GM19035 (cell line): ENCODE results near the gene TPCN1.

Source experiments
- ATAC-seq: cut with Tn5 transposase; IDR thresholded peaks from one replicate; pipeline ENCODE4 v1.9.1; 2021; ENCODE audit not compliant: unreplicated experiment

TPCN1 gene

DNA sequence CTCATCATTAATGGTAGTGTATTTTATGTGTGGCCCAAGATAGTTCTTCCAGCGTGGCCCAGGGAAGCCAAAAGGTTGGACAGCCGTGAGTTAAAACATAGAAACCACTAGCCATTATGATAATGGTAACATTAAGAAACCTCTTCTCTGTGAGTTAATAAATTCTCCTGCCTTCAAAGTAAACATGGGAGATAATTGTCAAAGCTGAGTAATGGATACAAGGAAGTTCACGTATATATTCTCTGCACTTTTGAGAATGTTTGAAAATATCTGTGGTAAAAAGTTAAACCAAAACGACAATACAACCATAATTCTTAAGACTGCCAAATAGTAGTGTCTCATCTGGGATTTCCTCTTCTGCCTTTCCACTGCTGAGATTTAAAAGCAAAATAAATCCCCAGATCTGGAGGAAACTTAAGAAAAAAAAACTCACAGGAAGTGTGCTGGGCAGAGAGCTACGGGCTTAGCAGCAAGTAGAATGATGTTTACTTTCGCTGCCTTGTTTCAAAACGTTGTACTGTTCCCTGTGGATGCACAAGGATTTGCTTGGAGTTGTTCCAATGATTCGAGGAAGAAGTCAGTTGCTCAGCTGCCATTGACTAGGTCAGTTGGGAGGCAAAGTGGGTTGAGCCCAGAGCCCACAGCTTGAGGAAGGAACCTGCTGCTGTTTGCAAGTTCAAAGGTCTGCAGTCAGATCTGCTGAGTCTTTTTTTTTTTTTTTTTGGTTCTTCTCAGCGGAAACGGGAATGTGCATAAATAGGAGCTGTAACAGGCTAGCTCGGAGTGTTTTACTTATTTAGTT lies 1.7 kb downstream of the TPCN1 start:
- no peak for ATAC-seq

DNA sequence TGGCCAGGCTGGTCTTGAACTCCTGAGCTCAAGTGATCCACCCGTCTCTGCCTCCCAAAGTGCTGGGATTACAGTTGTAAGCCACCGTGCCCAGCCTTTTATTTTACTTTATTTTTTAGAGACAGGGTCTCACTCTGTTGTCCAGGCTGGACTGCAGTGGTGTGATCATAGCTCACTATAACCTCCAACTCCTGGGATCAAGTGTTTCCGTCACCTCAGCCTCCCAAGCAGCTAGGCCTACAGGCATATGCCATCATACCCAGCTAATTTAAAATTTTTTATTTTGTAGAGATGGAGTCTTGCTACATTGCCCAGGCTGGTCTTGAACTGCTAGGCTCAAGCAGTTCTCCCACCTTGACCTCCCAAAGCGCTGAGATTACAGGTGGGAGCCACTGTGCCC lies 3.7 kb downstream of the TPCN1 start:
- no peak for ATAC-seq

DNA sequence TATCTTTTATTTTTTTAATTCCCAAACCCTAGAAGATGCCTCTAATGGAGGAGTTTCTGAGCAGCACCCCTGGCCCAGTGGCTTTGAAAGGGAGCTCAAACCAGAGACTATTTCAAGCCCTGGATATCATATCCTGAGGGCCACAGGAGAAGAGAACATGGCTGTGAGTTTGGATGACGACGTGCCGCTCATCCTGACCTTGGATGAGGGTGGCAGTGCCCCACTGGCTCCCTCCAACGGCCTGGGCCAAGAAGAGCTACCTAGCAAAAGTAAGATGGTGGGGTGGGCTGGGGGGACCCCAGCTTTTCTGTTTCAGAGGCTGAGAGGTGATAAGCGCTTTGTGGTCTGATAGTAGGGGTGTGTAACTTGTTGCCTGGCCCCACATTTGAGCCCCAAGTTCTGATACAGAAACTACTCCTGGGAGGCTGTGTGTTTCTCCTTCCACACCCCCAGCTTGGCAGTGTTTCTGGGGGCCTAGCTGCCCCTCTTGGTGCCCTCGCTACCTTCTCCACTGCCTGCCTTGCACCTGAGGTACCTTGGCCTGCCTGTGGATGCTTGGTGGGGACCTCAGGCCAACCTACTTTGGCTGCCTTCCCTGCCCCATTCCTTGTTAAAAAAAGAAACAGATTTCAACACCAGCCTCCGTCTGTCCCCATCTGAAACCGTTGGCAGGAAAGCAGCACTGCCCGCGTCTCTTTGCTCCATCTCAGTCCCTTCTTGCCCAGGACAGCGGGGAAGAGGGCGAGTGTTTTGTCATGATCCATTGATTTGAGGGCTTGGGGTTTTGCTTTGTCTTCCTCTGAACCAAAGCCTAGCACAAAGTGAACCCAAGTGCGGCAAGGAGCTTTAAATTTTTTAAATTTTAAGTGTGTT lies 5.7 kb downstream of the TPCN1 start:
- ATAC-seq = no peak

DNA sequence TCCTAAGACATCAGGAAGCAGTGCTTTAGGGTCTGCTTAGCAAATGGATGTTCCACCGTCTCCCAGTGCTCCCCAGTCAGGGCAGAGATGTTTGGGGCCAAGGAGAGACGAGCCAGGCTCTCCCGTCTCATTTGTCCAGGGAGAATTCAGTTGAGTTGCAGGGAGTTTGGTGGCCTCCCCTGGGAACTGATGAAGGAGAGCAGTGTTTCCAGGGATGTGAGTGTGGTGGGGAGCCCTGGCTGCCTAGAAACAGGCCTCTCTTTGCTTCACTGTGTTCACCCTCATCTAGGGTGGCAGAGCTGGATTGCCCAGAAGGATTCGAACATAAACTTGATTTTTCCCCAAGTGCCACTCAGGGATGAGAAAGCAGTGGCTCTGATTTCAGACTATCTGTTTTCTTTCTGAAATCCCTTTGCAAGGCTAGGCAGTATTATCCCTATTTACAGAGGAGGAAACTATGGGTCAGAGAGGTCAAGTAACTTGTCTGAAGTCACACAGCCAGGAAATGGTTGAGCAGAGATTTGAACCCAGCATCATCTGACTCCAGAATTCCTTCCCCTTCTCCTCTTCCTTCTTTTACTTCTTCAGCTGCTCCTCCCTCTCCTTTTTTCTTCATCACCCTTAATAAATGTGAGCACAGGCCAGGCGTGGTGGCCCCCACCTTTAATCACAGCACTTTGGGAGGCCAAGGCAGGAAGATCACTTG lies 6.6 kb downstream of the TPCN1 start:
- ATAC-seq = no peak

DNA sequence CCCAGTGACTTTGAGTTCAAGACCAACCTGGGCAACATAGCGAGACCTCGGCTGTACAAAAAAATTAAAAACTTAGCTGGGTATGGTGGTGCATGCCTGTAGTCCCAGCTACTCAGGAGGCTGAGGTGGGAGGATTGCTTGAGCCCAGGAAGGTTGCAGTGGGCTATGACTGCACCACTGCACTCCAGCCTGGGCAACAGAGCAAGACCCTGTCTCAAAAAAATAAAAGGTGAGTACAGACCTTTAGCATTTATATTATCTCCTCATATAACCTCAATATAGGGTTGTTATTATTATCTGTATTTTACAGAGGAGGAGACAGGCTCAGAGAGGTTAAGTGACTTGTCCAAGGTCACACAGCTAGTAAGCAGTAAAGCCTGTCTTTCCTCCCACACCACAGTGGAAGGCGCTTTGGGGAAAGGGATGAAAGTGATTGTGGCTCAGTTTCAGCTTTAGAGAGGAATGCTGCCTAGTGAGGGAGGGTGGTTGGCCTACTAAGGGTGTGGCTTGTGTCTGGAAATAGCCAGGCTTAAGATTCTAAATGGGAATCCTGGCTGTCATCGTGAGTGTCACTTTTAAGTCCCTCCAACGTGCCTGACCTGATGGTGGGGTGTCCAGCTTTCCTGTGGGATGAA lies 7.2 kb downstream of the TPCN1 start:
- ATAC-seq = no peak

DNA sequence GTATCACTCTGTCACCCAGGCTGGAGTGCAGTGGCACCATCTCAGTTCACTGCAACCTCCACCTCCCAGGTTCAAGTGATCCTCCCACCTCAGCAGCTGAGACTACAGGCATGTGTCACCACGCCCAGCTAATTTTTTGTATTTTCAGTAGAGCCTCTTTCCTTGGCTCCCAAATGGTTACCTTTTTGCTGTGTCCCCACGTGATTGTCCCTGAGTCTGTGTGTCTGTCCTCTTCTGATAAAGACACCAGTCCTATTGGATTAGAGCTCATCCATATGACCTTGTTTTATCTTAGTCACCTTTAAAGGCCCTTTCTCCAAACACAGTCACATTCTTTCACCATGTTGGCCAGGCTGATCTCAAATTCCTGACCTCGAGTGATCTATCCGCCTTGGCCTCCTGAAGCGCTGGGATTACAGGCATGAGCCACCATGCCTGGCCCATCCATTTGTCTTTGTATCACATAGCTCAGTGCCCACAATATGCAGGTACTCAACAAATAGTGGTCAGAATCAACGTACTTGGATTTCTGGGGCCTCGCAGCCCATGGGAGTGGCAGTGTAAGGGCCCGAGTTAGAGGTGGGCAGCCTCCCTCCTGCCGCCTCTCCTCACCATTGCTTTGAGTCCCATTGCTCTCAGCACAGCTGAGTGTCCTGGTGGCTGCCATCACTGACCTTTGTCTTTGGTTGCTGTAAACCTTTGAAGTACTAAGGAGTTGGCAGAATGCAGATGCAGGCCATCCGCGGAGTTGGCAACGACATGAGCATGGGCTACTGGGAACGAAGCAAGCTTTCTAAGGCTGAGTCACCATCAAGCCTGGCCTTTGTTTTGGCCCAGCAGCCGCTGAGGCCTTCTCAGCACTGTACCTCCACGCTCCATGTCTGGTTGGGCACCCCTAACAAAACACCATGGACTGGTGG lies 9.3 kb downstream of the TPCN1 start:
- no peak for ATAC-seq

DNA sequence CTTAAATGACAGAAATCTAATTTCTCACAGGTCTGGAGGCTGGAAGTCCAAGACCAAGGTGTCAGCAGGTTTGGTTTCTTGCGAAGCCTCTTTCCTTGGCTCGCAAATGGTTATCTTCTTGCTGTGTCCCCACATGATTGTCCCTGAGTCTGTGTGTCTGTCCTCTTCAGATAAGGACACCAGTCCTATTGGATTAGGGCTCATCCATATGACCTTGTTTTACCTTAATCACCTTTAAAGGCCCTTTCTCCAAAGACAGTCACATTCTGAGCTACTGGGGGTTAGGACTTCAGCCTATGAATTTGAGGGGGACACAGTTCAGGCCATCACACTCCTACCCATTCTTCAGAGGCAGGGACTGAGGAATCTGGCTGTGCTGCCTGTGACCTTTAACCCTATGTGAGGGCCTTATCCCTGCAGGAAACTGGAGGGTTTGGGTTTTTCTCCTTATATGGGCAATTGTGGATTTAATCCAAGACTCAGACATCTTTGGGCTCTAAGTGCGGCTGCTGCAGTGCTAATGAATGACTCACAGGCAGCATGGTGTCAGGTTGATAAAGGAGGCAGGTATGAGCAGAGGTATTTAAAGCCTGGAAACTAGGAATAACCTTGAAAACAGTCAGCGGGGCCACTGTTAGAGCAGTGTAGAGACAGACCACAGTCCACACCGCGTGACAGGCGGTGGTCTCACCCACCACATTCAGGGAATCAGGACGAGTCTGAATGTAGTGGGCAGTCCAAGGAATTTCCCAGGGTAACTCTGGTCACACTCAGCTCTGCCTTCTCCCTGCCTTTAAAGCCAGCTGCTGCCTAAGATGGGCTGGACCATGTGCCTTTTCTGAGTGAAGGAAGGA lies 10.2 kb downstream of the TPCN1 start:
- no peak for ATAC-seq

DNA sequence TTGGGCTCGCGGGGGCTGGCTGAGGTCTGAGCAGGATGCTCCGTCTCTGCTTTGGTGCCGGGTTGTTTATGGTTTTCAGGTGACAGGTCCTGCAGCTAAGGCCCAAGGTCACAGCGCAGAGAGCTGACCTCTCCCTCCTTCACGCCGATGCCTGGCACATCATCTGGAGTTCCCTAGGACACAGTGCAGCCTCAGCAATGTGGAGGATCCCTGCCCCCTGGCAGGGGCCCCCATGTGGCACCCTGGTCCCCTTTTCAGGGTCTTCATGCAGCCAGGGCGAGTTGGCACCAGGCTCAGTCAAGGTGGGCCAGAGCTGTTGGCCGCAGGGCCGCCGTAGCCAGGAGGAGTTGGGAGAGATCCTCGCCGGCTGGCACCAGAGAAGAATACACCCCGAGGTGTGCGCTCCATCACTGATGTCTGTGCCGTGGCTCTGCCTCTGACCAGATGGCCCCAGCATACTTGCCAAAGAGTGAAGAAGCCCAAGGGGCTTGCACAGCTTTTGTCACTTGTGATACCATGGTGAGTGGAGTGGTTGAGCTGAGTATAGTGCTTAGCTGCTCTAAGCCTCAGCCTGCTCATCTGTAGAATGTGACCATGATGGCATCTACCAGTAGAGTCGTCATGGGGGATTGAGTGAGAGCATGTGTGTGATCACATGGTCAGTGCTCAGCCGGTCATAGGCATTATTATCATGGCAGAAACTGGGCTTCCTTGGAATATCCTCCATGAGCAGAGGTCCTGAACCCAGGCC lies 11.0 kb downstream of the TPCN1 start:
- ATAC-seq = no peak

DNA sequence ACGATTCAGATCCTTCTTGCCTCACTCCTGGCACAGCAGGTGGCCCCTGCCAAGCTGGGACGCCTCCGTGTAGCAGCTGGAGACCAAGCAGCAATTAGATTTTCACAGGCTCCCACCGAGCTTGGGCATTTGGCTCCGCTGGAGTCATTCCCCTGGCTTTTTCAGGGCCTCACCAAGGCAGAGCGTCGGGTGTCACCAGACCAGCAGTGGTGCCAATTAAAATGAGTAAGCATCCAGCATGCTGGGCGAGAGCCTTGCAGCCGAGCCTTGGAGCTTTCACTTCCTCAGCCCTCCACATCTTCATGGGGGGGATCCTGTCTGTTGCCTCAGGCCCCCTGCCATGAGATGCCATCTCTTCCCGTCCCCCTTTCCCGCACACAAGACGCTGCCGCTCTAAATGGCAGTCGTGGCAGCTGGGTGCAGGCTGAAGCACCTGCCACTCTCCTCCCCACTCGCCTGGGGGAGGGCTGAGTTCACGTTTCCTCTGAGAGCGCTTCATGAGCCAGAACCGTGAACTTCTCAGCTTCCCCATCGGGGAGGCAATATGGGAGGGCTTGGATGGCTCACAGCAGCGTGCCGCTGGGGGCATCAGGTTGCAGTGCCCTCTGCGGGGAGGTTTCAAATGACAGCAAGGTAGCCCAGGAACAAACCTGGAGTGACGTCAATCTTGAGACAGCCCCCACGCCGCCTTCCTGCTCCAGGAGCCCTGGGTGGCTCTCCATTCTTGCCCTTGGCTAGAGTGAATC lies 11.7 kb downstream of the TPCN1 start:
- ATAC-seq = peak; percentile 53

DNA sequence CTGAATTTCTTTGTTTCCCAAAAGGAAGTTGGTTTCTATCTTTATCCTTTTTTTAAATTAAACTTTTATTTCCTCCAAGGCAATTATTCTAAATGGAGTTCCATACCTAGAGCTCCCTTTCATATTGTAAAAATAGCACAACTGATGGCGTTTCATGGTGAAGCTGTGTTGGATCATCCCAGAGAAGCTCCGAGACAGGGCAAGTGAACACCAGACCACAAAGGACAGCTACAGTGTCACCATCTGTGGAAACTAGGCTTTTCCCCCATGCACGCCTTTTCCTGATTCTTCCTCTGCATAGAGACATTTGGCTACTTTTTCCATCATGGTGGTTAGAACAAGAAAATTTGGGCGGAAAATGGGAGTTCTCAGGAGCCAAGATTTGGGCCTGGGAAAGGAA lies 12.7 kb downstream of the TPCN1 start:
- no peak for ATAC-seq

DNA sequence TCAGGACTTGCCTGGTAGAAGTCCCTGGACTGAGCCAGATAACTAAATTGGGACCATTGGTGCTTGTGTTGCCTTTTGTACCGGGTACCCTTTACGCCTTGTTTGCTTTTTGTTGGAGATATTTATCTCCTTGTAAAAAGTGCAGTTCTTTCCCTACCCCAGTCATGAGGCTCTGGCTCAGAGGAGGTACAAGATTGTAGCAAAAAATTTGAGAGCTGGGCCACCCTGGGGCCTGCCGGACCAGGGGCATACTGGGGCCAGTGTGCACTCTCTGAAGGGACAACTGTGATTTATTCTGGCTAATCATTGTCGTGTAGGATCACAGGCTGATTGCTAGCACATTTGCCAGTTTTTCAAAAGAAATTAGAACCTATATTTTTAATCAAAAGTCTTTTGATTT lies 13.2 kb downstream of the TPCN1 start:
- ATAC-seq = no peak

DNA sequence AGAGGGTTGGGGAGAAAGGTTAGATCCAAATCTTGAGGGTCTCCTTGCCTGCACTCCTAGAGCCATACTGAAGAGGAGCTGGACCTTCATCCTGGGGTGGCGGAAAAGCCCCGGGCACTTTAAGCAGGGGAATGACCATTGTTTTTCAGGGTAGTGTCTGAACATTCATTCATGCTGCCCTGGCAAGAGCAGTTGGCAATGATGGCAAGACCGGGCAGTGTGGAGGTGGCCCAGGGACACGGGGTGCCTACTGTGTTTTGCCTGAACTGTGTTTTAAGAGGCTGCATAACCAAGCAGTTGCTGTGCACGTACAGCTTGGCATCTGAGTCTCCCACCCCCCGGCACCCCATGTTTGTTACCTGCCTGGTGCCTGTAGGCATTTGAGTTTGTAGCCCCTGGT lies 14.7 kb downstream of the TPCN1 start:
- no peak for ATAC-seq

DNA sequence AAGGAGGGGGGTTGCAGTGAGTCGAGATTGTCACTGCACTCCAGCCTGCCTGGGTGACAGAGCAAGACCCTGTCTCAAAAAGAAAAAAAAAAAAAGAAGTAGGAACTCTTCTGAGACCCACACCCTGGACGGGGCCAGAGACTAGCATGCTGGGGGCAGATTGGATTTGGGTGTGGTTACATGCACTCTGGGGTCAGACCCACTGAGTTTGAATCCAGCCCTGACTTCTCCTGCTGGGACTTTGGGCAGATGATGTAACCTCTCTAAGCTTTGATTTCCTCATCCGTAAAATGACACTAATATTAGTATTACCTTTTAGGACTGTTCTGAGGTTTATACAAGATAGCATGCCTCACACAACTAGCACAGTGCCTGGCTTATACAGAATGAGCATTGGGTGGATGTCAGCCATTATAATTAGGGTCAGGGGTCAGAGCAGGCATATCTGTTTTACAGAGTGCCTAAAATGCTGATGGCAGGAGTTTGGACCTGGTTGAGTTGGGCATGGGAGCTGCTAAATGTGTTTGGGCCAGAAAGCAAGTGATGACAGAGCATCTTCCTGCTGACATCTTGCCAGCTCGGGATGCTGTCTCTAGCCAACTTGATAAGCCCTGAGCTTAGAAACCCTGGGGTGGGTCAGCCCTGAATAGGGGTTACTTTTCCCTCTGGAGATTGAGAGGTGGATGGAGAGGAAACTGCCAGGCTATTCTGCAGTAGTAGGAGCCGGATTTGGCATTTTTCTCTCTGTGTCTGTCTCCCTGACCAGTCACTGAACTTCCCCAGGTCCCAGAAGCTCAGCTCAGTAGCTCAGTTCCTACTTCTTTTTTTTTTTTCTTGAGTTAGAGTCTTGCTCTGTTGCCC lies 15.5 kb downstream of the TPCN1 start:
- no peak for ATAC-seq

DNA sequence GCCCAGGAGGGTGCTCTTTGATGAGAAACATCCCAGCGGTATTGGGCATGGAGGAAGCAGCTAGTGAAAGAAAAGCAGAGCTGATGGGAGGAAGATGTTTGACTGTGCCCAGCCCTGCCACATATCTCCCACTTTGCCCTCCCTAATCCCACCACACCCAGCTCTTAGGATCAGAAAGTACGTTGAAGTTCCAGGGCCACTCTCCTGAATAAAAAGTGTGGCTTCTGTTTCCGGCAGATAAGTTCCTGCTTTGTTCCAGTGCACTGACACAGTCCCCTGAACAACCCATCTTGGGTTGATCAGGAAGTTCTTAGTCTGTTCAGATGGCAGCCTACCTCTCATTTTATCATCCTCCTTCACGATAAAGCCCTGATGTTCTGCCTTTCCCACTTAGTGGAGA lies 16.5 kb downstream of the TPCN1 start:
- ATAC-seq = no peak

DNA sequence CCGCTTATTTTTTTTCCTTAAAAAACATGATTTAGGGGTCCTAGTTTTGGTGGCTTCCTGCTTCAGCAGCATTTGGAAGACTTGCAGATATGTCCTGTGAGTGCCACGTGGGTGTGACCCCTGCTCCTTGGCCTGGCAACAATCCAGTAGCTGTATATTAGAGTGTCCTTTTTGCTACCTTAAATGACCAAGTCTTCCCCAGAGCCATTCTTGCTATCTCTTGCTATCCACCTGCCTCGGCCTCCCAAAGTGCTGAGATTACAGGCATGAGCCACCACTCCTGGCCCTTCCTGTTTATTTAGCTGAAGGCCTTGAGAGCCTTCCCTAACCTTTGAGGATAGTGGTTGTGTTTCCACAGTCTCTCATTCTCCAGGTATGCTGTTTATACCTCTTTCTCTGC lies 17.0 kb downstream of the TPCN1 start:
- no peak for ATAC-seq

DNA sequence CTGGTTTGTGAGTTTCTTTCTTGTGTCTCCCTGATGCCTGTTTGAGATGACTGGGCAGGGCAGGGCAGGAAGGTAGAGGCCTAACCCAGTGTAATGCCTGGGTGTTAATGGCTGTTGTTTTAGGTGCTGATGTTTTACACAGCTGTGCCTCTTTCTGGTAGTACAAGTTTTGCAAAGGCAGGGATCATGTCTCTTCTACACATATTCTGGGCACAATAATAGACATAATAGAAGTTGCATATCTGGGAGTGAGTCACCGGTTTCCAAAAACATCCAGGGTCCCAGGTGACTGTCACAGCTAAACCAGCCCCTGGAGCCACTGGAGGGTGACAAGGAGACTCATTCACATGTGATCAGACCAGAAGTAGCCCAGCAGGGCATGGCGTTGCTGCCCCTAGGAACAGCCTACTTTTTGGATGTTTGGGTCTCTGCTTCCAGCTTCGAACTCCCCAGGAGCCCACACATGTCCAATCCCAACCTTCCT lies 18.1 kb downstream of the TPCN1 start:
- ATAC-seq = no peak
